ENCODE data around the gene KRTAP10-5. TPM values are rescaled to one million over a fixed set of nuclear protein-coding genes. Genes with fewer than 3 reads are reported as not detected.

Gene KRTAP10-5
- polyA plus RNA-seq, 2 of the 4 experiments (the other 2 are of a cell fraction), result not detected

DNA sequence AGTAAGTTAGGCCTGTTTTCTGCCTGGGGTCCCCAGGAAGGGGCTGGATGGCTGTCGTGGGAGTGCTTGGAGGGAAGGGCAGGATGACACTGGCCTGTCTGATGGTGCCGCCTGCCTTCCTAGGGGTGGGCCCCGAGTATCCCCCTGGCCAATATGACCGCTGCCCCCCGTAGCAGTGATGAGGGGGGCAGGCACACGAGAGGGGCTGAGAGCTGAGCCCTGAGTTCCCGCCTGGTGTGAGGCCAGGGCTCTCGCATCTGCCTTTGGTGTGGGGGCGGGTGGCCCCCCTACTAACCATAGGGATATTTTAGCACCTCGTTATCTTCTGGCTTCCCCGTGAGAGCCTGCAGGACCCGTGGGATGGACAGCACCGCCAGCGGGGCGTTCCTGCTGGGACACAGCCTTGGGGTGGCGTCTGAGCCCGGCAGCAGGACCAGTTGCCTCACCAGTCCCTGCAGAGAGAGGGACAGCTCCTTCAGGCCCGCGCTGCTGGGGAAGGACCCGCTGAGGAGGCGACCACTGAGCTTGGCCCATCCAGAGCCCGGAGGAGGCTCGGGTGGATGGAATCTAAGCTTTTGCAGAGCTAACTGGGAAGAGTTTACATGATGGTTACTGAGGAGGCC is 50.8 kb downstream of the KRTAP10-5 start:
- Histone ChIP-seq H3K27ac (no peak overlapping the region), H3K4me3 (no peak overlapping the region), H3K9me3 (no peaks in the 10 kb centered on the region), H3K4me2 (no peak overlapping the region), H3K4me1 (no peaks in the 10 kb centered on the region)
- WGBS (ENCODE audit: missing lambda C conversion rate), result 21% methylated on average over 6 of the region's 23 CpGs
- ATAC-seq (no peak), FAIRE-seq (no peak), DNase-seq (ENCODE audit: low read depth in 1 of 2, low spot score in 1 of 2) (no peak)
- ChIA-PET POLR2A (no interaction called here), CTCF (no interaction called here)
- TF ChIP-seq CHD4 (IDR thresholded peaks at IDR 0.05; ENCODE audit: borderline replicate concordance), result no peak

Other genes with a start within 250 kb of the KRTAP10-5 start
- 3.2 and 3.4 TPM in 2 replicates for gene CFAP410, start 241.2 kb downstream of the KRTAP10-5 start, polyA plus RNA-seq (2011; rRNA removed)
- gene CFAP410, start 241.2 kb downstream of the KRTAP10-5 start, polyA plus RNA-seq (2017; fragmentation: RNase III; extraction: RNeasy Plus Mini Kit Qiagen cat#74134 plus additional on column Dnase treatment), result 5.8 to 8.1 TPM (median 7.1 TPM) in 3 replicates
- 2.9 and 3.2 TPM in 2 replicates for gene TRPM2, start 227.0 kb downstream of the KRTAP10-5 start, polyA plus RNA-seq (2011; rRNA removed)
- gene TRPM2, start 227.0 kb downstream of the KRTAP10-5 start, polyA plus RNA-seq (2017; fragmentation: RNase III; extraction: RNeasy Plus Mini Kit Qiagen cat#74134 plus additional on column Dnase treatment), result 5.1 to 7.2 TPM (median 5.5 TPM) in 3 replicates
- 0.59 and 0.66 TPM in 2 replicates for gene LRRC3, start 125.1 kb downstream of the KRTAP10-5 start, polyA plus RNA-seq (2011; rRNA removed)
- gene LRRC3, start 125.1 kb downstream of the KRTAP10-5 start, polyA plus RNA-seq (2017; fragmentation: RNase III; extraction: RNeasy Plus Mini Kit Qiagen cat#74134 plus additional on column Dnase treatment), result 0.96 to 1.1 TPM (median 1.1 TPM) in 3 replicates
- gene KRTAP10-1, start 40.4 kb downstream of the KRTAP10-5 start, polyA plus RNA-seq (2011; rRNA removed), result not detected in 2 replicates
- gene KRTAP10-1, start 40.4 kb downstream of the KRTAP10-5 start, polyA plus RNA-seq (2017; fragmentation: RNase III; extraction: RNeasy Plus Mini Kit Qiagen cat#74134 plus additional on column Dnase treatment), result not detected in 3 replicates
- not detected in 2 replicates for gene KRTAP10-2, start 29.1 kb downstream of the KRTAP10-5 start, polyA plus RNA-seq (2011; rRNA removed)
- gene KRTAP10-2, start 29.1 kb downstream of the KRTAP10-5 start, polyA plus RNA-seq (2017; fragmentation: RNase III; extraction: RNeasy Plus Mini Kit Qiagen cat#74134 plus additional on column Dnase treatment), result not detected in 3 replicates
- not detected in 2 replicates for gene KRTAP10-3, start 21.8 kb downstream of the KRTAP10-5 start, polyA plus RNA-seq (2011; rRNA removed)
- gene KRTAP10-3, start 21.8 kb downstream of the KRTAP10-5 start, polyA plus RNA-seq (2017; fragmentation: RNase III; extraction: RNeasy Plus Mini Kit Qiagen cat#74134 plus additional on column Dnase treatment), result not detected in 3 replicates
- gene KRTAP10-4, start 6.9 kb downstream of the KRTAP10-5 start, polyA plus RNA-seq (2011; rRNA removed), result not detected in 2 replicates
- gene KRTAP10-4, start 6.9 kb downstream of the KRTAP10-5 start, polyA plus RNA-seq (2017; fragmentation: RNase III; extraction: RNeasy Plus Mini Kit Qiagen cat#74134 plus additional on column Dnase treatment), result not detected in 3 replicates
- gene KRTAP10-6, start 11.9 kb upstream of the KRTAP10-5 start, polyA plus RNA-seq (2011; rRNA removed), result not detected in 2 replicates
- gene KRTAP10-6, start 11.9 kb upstream of the KRTAP10-5 start, polyA plus RNA-seq (2017; fragmentation: RNase III; extraction: RNeasy Plus Mini Kit Qiagen cat#74134 plus additional on column Dnase treatment), result not detected in 3 replicates
- not detected in 2 replicates for gene KRTAP10-7, start 20.0 kb upstream of the KRTAP10-5 start, polyA plus RNA-seq (2011; rRNA removed)
- gene KRTAP10-7, start 20.0 kb upstream of the KRTAP10-5 start, polyA plus RNA-seq (2017; fragmentation: RNase III; extraction: RNeasy Plus Mini Kit Qiagen cat#74134 plus additional on column Dnase treatment), result not detected in 3 replicates
- not detected in 2 replicates for gene KRTAP10-8, start 31.5 kb upstream of the KRTAP10-5 start, polyA plus RNA-seq (2011; rRNA removed)
- gene KRTAP10-8, start 31.5 kb upstream of the KRTAP10-5 start, polyA plus RNA-seq (2017; fragmentation: RNase III; extraction: RNeasy Plus Mini Kit Qiagen cat#74134 plus additional on column Dnase treatment), result not detected in 3 replicates
- not detected in 2 replicates for gene KRTAP10-9, start 46.5 kb upstream of the KRTAP10-5 start, polyA plus RNA-seq (2011; rRNA removed)
- gene KRTAP10-9, start 46.5 kb upstream of the KRTAP10-5 start, polyA plus RNA-seq (2017; fragmentation: RNase III; extraction: RNeasy Plus Mini Kit Qiagen cat#74134 plus additional on column Dnase treatment), result not detected in 3 replicates
- not detected in 2 replicates for gene KRTAP10-10, start 56.8 kb upstream of the KRTAP10-5 start, polyA plus RNA-seq (2011; rRNA removed)
- not detected in 3 replicates for gene KRTAP10-10, start 56.8 kb upstream of the KRTAP10-5 start, polyA plus RNA-seq (2017; fragmentation: RNase III; extraction: RNeasy Plus Mini Kit Qiagen cat#74134 plus additional on column Dnase treatment)
- gene KRTAP10-11, start 65.8 kb upstream of the KRTAP10-5 start, polyA plus RNA-seq (2011; rRNA removed), result not detected in 2 replicates
- gene KRTAP10-11, start 65.8 kb upstream of the KRTAP10-5 start, polyA plus RNA-seq (2017; fragmentation: RNase III; extraction: RNeasy Plus Mini Kit Qiagen cat#74134 plus additional on column Dnase treatment), result not detected in 3 replicates
- not detected in 2 replicates for gene KRTAP12-4, start 74.1 kb upstream of the KRTAP10-5 start, polyA plus RNA-seq (2011; rRNA removed)
- not detected in 3 replicates for gene KRTAP12-4, start 74.1 kb upstream of the KRTAP10-5 start, polyA plus RNA-seq (2017; fragmentation: RNase III; extraction: RNeasy Plus Mini Kit Qiagen cat#74134 plus additional on column Dnase treatment)
- gene KRTAP12-3, start 77.3 kb upstream of the KRTAP10-5 start, polyA plus RNA-seq (2011; rRNA removed), result not detected in 2 replicates
- gene KRTAP12-3, start 77.3 kb upstream of the KRTAP10-5 start, polyA plus RNA-seq (2017; fragmentation: RNase III; extraction: RNeasy Plus Mini Kit Qiagen cat#74134 plus additional on column Dnase treatment), result not detected in 3 replicates
- not detected in 2 replicates for gene KRTAP12-2, start 86.3 kb upstream of the KRTAP10-5 start, polyA plus RNA-seq (2011; rRNA removed)
- gene KRTAP12-2, start 86.3 kb upstream of the KRTAP10-5 start, polyA plus RNA-seq (2017; fragmentation: RNase III; extraction: RNeasy Plus Mini Kit Qiagen cat#74134 plus additional on column Dnase treatment), result not detected in 3 replicates
- not detected in 2 replicates for gene KRTAP12-1, start 101.6 kb upstream of the KRTAP10-5 start, polyA plus RNA-seq (2011; rRNA removed)
- gene KRTAP12-1, start 101.6 kb upstream of the KRTAP10-5 start, polyA plus RNA-seq (2017; fragmentation: RNase III; extraction: RNeasy Plus Mini Kit Qiagen cat#74134 plus additional on column Dnase treatment), result not detected in 3 replicates
- gene KRTAP10-12, start 116.6 kb upstream of the KRTAP10-5 start, polyA plus RNA-seq (2011; rRNA removed), result not detected in 2 replicates
- not detected in 3 replicates for gene KRTAP10-12, start 116.6 kb upstream of the KRTAP10-5 start, polyA plus RNA-seq (2017; fragmentation: RNase III; extraction: RNeasy Plus Mini Kit Qiagen cat#74134 plus additional on column Dnase treatment)
- gene TSPEAR, start 131.0 kb upstream of the KRTAP10-5 start, polyA plus RNA-seq (2011; rRNA removed), result not detected in 2 replicates
- gene TSPEAR, start 131.0 kb upstream of the KRTAP10-5 start, polyA plus RNA-seq (2017; fragmentation: RNase III; extraction: RNeasy Plus Mini Kit Qiagen cat#74134 plus additional on column Dnase treatment), result not detected in 3 replicates
- gene UBE2G2, start 221.2 kb upstream of the KRTAP10-5 start, polyA plus RNA-seq (2011; rRNA removed), result 65.8 and 68.2 TPM in 2 replicates
- 56.9 to 63.5 TPM (median 62.7 TPM) in 3 replicates for gene UBE2G2, start 221.2 kb upstream of the KRTAP10-5 start, polyA plus RNA-seq (2017; fragmentation: RNase III; extraction: RNeasy Plus Mini Kit Qiagen cat#74134 plus additional on column Dnase treatment)
- gene SUMO3, start 237.5 kb upstream of the KRTAP10-5 start, polyA plus RNA-seq (2011; rRNA removed), result 77.7 and 110 TPM in 2 replicates
- gene SUMO3, start 237.5 kb upstream of the KRTAP10-5 start, polyA plus RNA-seq (2017; fragmentation: RNase III; extraction: RNeasy Plus Mini Kit Qiagen cat#74134 plus additional on column Dnase treatment), result 69.2 to 79.4 TPM (median 78.4 TPM) in 3 replicates